ENCODE measurements around the gene VPS9D1.

The VPS9D1 gene

DNA sequence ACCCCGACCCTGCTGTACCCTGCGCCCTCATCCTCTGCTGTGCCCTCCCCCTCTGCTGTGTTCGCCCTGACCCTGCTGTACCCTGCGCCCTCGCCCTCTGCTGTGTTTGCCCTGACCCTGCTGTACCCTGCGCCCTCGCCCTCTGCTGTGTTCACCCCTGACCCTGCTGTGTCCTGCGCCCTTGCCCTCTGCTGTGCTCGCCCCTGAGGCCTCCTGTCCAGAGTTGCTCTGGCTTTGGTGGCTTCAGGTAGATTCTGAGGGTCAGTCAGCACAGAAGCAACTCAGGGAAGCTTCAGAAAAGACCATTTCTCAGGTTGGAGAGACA lies 12.2 kb upstream of the VPS9D1 start:
- no peak for DNase-seq (ENCODE audit: low spot score)

DNA sequence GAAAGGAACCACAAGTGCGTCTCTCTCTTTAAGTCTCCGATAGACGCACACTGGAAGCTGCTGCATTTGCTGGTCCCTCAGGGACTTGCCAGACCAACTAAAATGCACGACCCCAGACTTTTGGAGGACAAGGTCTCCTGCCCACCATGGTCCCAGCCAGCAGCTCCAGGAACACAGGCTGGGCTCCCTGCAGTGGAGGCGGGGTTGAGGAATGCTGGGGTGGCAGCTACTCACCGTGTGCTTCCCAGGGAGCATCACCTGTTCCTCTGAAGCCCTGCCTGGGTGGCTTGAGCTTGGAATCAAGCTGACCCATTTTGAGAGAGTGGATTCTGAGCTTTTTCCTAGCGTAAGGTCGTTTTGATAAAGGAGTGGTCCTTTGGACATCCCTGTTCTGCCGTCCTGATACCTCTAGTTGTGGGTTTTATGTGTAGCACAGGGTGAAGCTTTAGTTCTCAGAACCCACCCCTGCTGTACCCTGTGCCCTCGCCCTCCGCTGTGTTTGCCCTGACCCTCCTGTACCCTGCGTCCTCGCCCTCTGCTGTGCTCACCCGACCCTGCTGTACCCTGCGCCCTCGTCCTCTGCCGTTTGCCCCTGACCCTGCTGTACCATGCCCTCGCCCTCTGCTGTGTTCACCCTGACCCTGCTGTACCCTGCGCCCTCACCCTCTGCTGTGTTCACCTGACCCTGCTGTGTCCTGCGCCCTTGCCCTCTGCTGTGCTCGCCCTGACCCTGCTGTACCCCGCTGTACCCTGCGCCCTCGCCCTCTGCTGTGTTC lies 11.6 kb upstream of the VPS9D1 start:
- DNase-seq (ENCODE audit: low spot score): no peak

DNA sequence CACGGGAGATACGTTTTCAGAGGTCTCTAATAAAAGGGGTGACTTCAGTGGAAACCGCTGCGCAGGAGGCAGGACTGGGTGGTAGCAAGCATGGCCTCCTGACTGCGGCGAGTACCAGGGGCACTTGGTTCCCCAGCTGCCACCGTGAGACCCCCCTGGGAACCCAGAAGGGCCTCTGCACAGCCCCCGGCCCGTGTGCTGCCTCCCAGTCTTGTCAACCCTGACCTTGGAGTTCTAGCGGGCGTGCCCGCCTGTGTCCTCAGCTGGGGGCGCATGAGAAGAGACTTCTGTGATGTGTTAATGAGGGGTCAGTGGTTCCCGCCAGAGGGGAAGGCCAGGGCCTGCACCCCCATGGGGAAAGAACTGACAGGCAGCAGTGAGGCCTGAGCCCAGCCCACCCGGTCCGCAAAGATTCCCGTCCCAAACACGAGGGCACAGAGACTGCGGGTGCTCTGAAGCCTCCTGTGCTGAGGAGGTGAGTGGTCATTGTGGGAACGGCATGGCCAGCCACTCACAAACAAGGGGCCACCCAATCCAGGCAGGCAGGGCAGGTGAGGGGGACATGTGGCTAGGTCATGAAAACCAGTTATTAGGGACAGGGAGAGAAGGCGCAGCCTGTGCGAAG lies 10.0 kb upstream of the VPS9D1 start:
- no peak for DNase-seq (ENCODE audit: low spot score)

DNA sequence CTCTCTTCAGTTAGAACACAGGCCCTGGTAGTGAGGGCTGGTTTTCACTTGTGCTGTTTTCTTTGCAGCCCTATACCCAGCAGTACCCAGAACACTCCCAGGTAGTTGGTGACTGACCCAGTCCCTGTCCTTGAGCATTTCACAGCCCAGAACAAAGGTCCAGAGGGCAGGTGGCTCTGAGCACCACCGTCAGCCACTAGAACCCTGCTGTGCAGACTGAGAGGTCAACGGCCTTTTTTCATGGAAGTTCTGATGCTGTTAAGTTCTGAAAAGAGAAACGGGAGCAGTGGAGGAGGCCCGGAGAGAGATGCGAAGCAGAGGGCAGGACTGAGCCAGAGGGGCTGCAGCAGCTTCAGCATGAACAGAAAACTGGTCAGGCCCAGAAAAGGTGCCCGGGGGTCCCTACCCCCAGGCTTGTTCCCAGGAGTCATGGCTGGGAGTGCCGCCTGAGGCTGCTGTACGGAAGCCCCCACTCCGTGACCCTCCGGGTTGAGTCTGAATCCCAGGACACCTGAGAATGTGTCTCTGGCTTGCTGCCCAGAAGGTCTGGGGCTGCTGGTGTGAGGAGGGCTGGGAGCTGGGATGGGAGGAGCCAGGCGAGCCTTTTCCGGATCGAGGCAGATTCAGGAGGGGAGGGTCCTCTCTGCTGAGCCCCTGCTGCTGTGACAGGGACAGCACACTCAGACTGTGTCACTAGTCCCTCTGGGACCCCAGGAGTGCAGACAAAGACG lies 9.3 kb upstream of the VPS9D1 start:
- no peak for DNase-seq (ENCODE audit: low spot score)

DNA sequence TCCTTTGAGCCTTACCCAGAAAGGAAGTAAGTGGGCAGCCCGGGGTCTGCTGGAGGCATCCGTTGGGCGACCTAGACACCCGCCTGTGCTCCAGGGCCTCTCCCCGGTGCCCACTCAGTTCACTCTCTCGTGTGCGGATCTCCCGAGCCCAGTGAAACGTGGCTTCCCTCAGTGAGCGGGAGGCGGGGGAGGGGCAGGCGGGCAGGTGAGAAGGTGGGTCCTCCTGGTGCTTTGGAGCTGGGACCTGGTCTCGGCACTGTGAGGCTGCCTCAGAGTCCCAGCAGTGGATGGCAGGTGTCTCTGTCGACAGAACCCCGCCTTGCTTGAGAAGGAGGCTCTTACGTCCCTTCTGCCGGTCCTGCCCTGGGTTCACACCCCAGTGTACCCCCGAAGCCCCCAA lies 8.6 kb upstream of the VPS9D1 start:
- DNase-seq (ENCODE audit: low spot score): no peak

DNA sequence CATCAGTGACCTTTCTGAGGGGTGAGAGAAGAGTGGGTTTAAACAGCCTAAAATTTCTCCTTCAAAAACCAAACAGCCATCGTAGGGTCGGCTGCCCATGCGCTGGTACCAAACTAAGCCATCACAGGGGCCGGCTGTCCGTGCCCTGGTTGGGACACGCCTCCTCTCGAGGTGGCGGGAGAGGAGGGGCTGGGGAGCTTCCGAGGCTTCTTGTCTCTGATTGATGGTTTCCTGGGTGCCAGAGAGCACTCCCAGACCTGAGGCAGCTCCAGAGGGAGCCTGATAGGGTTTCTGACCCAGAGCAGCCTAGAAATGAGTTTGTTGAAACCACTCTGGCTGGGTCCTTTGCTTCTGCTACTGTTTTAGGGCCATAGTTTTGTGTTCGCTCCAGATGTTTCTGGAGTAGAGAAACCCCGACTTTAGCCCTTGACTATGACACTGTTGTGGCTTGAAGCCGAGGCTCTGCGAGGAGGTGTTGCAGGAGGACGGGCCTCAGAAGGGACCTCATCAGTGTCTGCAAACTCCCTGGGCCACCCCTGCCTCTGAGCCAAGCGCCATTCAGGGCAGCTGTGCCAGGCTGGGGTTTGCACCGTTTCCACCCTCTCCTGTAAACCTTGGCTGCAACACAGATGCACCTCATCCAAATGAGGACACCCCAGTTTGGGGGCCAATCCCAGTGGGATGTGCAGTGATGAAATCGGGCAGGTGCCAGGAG lies 6.9 kb upstream of the VPS9D1 start:
- no peak for DNase-seq (ENCODE audit: low spot score)

DNA sequence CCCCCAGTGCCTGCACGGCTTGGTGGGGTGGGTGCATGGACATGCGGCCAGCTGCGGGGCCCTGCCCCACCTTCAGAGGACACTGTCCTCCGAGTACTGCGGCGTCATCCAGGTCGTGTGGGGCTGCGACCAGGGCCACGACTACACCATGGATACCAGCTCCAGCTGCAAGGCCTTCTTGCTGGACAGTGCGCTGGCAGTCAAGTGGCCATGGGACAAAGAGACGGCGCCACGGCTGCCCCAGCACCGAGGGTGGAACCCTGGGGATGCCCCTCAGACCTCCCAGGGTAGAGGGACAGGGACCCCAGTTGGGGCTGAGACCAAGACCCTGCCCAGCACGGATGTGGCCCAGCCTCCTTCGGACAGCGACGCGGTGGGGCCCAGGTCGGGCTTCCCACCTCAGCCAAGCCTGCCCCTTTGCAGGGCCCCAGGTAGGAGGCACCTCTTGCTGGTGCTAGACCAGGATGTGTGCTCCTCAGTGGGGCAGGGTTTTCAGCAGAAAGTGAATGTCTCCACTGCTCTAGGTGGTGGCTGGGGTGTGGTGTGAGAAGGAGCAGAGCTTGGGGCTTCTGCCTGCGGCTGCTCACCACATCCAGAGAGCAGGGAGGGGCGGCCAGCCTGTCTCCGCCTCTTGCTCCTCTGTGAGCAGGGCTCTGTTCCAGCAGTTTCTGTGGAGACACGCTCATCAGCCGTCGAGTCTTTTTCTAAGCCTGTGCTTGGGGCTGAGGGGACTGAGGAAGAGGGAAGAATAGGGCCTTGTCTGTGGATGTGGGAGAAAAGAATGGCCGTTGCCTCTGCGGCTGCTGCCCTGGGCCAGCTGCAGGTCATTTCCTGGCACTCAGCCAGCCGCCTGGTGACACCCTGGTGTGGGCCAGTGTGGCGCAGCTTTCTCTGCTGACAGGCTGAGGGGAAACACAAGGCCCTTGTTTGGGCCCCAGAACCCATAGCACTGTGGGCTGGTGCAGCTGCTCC lies 2.9 kb upstream of the VPS9D1 start:
- DNase-seq (ENCODE audit: low spot score): no peak

DNA sequence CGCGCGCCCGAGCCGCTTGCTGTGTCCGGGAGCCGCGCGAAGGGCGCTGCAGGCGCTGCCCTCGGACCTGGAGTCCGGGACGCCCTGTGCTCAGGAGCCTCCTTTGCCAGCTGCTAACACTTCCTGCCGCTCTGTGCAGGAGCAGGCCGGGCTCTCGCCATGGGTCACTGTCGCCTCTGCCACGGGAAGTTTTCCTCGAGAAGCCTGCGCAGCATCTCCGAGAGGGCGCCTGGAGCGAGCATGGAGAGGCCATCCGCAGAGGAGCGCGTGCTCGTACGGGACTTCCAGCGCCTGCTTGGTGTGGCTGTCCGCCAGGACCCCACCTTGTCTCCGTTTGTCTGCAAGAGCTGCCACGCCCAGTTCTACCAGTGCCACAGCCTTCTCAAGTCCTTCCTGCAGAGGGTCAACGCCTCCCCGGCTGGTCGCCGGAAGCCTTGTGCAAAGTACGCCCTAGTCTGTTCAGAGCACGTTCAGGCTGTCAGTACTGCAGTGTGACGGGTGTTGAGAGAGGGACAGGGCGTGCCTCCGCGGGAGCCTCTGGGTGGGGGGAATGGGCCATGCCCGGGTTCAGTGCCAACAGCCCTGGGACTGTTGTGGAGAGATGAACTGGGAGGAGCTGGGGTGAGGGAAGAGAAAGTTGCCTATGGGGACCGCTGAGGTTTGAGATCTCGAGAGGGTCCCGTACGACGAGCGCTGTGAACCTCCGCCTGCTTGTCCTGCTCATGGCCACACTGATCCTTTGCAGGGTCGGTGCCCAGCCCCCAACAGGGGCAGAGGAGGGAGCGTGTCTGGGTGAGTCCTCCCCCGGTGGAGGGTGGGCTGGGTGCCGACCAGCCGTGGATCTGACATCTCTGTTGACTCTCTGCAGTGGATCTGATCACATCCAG lies 1.9 kb upstream of the VPS9D1 start:
- DNase-seq (ENCODE audit: low spot score): no peak

DNA sequence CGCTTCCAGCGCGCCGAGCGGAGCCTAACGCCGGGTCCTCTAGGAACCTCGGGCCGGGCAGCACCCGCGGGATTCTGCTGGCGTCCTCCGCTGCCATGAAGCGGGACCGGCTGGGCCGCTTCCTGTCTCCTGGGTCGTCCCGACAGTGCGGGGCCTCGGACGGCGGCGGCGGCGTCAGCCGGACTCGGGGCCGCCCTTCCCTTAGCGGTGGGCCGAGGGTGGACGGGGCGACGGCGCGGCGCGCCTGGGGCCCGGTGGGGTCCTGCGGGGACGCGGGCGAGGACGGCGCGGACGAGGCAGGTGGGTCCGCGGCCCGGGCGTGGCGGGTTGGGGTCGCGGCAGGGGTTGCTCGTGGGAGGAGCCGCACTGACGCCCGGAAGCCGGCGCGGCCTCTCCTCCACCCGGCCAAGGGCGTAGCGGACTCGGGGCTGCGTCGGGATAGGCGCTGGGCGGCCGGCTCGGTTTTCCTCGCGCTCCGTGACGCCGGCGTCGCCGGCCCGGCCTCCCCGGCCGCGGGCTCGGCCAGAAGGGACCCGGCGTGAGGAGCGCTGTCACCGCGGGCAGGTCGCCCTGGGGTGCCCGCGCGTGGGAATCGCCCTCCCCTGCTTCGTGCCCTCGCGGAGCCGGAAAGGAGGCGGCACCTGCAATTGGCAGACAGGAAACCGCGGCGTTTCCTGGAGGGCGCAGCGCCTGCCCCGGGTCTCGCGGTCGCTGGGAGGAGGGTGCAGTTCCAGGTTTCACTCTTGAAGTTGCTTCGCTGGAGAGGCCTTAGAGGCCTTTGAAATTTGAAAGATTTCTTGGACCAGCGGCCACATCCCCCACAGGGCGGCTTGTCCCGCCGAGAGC lies 1.1 kb upstream of the VPS9D1 start:
- DNase-seq (ENCODE audit: low spot score): no peak

DNA sequence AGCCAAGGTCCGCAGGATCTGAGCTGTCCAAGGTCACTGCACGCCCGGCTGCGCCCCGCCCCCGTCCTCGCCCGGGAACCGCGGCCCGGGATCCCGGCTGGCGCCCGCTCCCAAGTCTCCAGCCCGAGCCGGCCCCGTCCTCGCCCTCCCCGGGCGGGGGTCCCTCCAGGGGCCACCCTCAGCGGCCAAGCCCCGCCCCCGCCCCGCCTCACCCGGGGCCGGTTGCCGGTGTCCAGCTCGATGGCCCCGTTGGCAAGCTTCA lies 216 bp downstream of the VPS9D1 start:
- DNase-seq (ENCODE audit: low spot score): no peak

DNA sequence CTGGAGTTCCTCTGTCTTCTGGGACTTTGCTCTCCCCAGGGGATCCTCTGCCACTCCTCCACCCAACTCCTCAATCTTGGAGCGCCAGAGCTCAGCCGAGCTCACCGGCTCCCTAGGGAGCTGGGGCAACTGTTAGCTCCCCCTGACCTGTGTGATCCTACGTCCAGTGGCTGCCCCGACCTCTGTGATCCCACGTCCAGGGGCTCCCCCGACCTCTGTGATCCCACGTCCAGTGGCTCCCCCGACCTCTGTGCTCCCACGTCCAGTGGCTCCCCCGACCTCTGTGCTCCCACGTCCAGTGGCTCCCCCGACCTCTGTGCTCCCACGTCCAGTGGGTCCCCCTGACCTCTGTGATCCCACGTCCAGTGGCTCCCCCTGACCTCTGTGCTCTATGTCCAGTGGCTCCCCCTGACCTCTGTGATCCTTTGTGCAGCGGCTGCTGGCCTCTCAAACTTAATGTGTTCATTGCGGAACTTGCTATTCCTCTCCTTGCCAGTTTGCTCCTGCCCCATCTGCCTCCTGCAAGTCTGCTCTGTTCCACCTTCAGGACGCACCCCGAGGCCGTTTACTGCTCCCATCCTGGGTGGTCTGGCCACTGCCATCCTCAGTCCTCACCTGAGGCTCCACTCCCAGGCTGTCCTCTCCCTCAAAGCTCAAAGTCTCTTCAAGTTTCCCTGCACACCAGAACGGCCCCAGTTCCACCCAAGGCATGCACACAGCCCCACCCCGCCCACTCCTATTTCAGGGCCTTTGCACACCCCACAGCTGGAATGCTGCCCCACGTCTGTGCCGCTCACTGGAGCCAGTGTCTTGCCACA lies 2.8 kb downstream of the VPS9D1 start:
- no peak for DNase-seq (ENCODE audit: low spot score)

DNA sequence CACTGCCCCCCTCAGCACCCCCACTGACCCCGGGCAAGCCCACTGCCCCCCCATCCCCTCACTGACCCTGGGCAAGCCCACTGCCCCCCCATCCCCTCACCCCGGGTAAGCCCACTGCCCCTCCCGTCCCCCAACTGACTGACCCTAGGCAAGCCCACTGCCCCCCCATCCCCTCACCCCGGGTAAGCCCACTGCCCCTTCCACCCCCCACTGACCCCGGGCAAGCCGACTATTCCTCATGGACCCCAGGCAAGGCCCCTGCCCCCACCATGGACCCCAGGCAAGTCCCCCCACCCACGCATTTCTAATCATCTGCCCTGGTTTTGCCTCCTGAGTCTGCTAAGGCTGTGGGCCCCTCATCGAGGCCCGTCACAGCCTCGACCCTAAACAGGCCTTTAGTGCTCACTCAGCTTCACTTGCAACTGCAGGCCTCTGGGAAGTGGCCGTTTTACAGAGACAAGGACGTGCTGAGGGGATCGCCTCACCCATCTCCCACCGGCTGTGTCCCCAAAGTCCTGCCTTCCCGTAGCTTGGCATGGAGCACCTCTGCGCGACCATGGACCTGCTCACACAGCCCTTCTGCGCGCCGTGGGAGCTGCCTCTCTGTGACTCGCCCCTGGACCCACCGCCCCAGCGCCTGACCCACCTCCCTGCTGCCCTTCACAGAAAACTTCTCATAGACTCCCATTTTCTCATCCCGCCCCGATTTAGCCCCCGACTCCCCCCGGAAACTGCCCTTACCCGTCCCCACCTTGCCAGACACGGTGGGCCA lies 3.6 kb downstream of the VPS9D1 start:
- no peak for DNase-seq (ENCODE audit: low spot score)

DNA sequence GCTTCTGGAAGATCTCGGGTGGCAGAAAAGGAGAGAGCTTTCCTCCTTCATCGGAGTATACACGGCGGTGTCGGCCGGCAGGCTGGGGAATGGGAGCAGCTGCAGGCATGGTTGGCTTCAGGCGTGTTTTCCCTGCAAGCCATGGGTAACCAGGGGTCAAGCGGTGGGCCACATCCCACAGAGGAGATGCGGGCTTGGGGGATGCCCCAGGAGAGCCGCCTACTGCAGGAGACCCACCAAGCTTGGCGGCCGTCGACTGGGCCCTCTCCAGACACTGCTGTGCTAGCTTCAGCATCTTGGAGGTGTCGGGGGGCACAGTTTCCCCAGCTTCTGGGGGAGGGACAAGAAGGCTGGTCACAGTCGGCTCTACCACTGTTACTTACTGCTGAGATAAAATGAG lies 4.2 kb downstream of the VPS9D1 start:
- no peak for DNase-seq (ENCODE audit: low spot score)

DNA sequence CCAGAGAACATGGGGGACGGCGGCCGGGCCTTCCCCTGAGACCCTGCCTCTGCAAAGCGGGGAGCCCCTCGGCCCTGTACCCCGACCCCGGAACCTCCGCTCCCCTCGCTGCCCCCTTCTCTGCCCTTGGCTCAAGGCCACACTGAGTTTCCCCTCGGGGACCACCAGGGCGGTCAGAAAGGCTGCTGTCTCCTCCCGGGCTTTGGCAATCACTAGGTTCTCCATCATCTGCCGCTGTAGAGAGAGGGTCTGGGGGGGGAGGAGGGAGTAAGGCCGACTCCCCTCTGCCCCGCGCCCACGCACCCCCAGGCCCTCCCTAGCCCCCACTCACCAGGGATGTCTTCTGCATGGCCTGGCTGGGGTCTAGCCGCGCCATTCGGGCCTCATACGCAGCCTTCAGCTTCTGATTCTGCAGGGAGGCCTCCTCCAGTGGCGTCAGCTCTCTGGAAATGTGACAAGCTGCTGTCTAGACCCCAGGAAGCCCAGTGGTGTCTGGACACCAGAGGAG lies 8.4 kb downstream of the VPS9D1 start:
- DNase-seq (ENCODE audit: low spot score): no peak

DNA sequence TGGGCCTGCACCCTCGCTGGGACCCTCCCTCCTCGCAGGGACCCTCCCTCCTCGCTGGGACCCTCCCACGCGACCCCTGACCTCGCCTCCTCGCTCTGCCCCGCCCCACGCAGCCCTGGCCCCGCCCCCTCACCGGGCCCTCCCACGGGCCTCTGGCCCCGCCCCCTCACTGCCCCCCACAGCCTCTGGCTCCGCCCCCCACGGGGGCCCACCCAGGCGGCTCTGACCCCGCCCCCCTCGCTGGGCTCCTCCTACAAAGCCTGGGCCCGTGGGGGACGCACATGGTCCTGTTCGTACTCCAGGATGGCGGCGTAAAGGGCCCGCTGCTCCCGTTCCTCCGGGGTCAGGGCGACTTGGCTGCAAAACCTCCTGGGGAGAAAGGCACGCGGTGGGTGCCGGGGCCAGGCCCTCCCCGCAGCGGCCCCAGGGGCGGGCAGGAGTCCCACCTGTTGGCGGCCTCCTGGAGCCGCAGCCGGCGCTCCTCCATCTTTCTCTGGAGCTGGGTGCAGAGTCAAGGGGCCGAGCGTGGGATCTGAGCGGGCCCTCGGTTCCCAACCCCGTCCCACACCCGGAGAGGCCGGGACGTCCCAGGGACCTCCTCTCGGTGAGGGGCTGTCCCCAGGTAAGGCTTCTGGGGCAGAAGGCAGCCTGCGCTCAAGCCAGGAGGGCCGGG lies 9.0 kb downstream of the VPS9D1 start:
- DNase-seq (ENCODE audit: low spot score): peak; percentile 67

DNA sequence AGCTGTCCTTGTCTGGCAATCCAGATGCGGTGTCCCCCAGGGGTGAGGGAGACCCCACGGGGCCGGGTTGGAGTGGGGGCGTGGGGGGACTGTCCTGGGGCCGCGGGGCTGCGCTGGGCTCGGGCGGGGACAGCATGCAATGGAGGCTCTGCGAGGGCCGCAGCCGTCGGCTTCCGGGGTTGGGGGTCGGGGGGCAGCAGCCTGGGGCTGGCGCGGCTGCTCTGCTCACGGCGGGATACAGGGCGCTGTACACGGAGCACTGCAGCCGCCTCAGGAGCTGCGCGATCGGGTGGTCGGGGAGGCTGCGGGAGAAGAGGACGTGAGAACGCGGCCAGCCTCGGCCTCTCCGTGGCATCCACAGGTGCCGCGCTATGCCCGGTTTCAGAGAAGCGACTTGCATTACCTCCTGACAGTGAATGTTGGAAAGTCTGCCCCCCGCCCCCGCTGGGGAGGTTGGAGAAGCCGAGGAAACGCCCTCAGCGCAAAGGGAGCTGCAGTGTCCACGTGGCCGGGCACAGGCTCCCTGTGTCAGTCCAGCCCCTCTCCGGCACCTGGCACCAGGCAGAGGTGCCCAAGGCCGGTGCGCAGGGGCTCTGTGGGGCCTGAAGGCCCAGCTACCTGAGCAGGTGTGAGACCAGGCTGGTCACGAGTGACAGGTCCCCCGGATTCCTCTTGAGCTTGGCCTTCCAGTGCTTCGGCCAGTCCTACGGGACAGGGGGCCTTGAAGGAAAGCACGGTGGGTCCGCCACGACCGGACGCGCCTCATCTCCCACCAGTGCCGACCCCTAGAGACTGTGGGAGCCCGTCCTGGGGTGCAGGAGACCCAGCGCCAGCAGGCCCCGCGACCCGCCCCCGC lies 9.8 kb downstream of the VPS9D1 start:
- DNase-seq (ENCODE audit: low spot score): no peak

Measured in SK-N-DZ (cell line).